ENCODE data around the gene DUSP12. TPM values are rescaled to one million over a fixed set of nuclear protein-coding genes. Genes with fewer than 3 reads are reported as not detected.
"Not testable (repeated sequence)": the region's sequence is repeated elsewhere in the genome, so short reads cannot be mapped to it uniquely, and the experiment has no call there.

The DUSP12 gene
- total RNA-seq, 1 donor from 2014 or later: 35.5 TPM

GRCh38 chr1:161719325-161719611, 30.3 kb upstream of the DUSP12 start:
- H3K9ac ChIP-seq (ENCODE audit: low read depth in 1 of 3, low read length in 3 of 3): no peak overlapping the region
- H3K36me3 ChIP-seq (ENCODE audit: control insufficient read depth in 3 of 3, insufficient read depth in 3 of 3, low read length in 3 of 3): no peaks in the 10 kb centered on the region
- H3K4me3 ChIP-seq (ENCODE audit: low read length in 3 of 3): no peak overlapping the region
- no peaks in the 10 kb centered on the region for H3K4me1 ChIP-seq (ENCODE audit: control insufficient read depth in 3 of 3, insufficient read depth in 3 of 3, low read length in 3 of 3)
- no peak overlapping the region for H3K27ac ChIP-seq (ENCODE audit: low read depth, low read length)
- no peaks in the 10 kb centered on the region for H3K9me3 ChIP-seq (ENCODE audit: control insufficient read depth in 3 of 3, low read length in 3 of 3)
- H3K27me3 ChIP-seq (ENCODE audit: control insufficient read depth in 3 of 3, insufficient read depth in 3 of 3, low read length in 3 of 3): peaks cover 11 to 18% (median 17%) of the 10 kb centered on the region in 3 donors

DNA sequence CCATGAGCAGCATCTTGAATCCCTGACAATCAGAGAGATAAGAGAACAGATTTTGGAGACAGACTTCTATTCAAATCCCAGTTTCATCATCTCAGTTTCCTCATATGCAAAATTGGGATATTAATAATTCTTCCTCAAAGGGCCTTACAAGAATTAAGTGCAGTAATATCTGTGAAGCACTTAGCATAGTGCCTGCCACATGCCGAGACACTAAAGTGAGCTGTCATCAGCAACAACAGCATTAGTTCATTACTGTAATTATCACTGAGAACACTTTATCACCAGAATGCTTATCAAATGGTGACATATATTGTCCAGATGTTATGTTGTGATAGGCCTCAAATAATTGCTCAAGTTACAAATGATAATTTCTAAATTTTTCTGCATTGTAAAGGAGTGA, 29.2 kb upstream of the DUSP12 start:
- peaks cover 11 to 26% (median 25%) of the 10 kb centered on the region in 3 donors for H3K27me3 ChIP-seq (ENCODE audit: control insufficient read depth in 3 of 3, insufficient read depth in 3 of 3, low read length in 3 of 3)
- H3K4me1 ChIP-seq (ENCODE audit: control insufficient read depth in 3 of 3, insufficient read depth in 3 of 3, low read length in 3 of 3): peaks cover 0 to 2% (median under 1%) of the 10 kb centered on the region in 3 donors
- H3K36me3 ChIP-seq (ENCODE audit: control insufficient read depth in 3 of 3, insufficient read depth in 3 of 3, low read length in 3 of 3): no peaks in the 10 kb centered on the region
- H3K4me3 ChIP-seq (ENCODE audit: low read length in 3 of 3): no peak overlapping the region
- no peaks in the 10 kb centered on the region for H3K9me3 ChIP-seq (ENCODE audit: control insufficient read depth in 3 of 3, low read length in 3 of 3)
- H3K27ac ChIP-seq (ENCODE audit: low read depth, low read length): no peak overlapping the region
- H3K9ac ChIP-seq (ENCODE audit: low read depth in 1 of 3, low read length in 3 of 3): no peak overlapping the region

DNA sequence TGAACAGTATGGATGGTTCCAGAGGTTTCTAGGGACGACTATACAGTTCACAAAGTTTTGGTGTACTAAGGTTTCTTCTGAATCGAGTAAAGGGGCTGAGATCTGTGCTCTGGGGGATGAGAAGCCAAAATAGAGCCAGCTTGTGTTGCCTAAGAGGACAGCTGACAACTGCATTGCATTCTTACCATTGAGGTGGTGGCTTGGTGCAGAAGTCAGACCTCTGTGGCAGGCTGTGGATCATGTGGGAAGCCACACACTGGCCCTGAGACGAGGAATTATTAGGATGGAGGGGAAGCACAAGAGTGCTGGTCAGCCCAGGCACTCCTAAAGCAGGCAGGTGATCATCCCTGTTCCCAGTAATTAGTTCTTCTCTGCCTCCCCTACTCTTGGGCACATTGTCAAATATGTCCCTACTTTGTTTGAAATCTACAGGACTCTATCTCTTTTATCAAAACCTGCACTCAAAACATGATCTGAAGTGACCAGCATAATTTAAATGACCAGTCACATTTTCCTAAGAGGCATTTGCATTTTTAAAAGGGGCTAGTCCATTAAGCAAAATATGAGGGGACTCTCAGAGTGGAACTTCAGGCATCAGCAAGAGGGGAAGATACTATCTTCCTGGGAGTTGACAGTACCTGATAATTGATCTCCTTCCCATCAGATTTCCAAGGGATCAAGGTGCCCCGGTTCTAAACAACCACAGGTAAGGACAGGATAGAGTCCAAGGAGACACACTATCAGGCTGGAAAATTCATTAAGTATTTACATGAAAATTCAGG, 28.4 kb upstream of the DUSP12 start, which contains the start of gene FCRLB:
Gene FCRLB, plus strand, starts transcription at position 589 of the 782 bp plus-strand sequence. CDS start 1,129 bp downstream, outside the sequence.
- Histone ChIP-seq H3K9ac (ENCODE audit: low read depth in 1 of 3, low read length in 3 of 3) (no peak within 1 kb of the TSS), H3K27me3 (ENCODE audit: control insufficient read depth in 3 of 3, insufficient read depth in 3 of 3, low read length in 3 of 3) (peaks cover 11 to 33% (median 32%) of the 10 kb centered on the region in 3 donors), H3K4me3 (ENCODE audit: low read length in 3 of 3) (no peak within 1 kb of the TSS), H3K36me3 (ENCODE audit: control insufficient read depth in 3 of 3, insufficient read depth in 3 of 3, low read length in 3 of 3) (no peaks in the 10 kb centered on the region), H3K9me3 (ENCODE audit: control insufficient read depth in 3 of 3, low read length in 3 of 3) (no peaks in the 10 kb centered on the region), H3K4me1 (ENCODE audit: control insufficient read depth in 3 of 3, insufficient read depth in 3 of 3, low read length in 3 of 3) (peaks cover 7 to 9% (median 7%) of the 10 kb centered on the region in 3 donors), H3K27ac (ENCODE audit: low read depth, low read length) (no peak within 1 kb of the TSS)

GRCh38 chr1:161721738-161722343, 27.7 kb upstream of the DUSP12 start:
- Histone ChIP-seq H3K27ac (ENCODE audit: low read depth, low read length) (no peak overlapping the region), H3K4me1 (ENCODE audit: control insufficient read depth in 3 of 3, insufficient read depth in 3 of 3, low read length in 3 of 3) (peaks cover 8 to 16% (median 8%) of the 10 kb centered on the region in 3 donors), H3K36me3 (ENCODE audit: control insufficient read depth in 3 of 3, insufficient read depth in 3 of 3, low read length in 3 of 3) (no peaks in the 10 kb centered on the region), H3K27me3 (ENCODE audit: control insufficient read depth in 3 of 3, insufficient read depth in 3 of 3, low read length in 3 of 3) (peaks cover 11 to 38% (median 36%) of the 10 kb centered on the region in 3 donors), H3K9ac (ENCODE audit: low read depth in 1 of 3, low read length in 3 of 3) (no peak overlapping the region), H3K4me3 (ENCODE audit: low read length in 3 of 3) (no peak overlapping the region), H3K9me3 (ENCODE audit: control insufficient read depth in 3 of 3, low read length in 3 of 3) (no peaks in the 10 kb centered on the region)

- Histone ChIP-seq H3K9ac (ENCODE audit: low read depth in 1 of 3, low read length in 3 of 3) (no peak overlapping the region), H3K9me3 (ENCODE audit: control insufficient read depth in 3 of 3, low read length in 3 of 3) (no peaks in the 10 kb centered on the region), H3K36me3 (ENCODE audit: control insufficient read depth in 3 of 3, insufficient read depth in 3 of 3, low read length in 3 of 3) (no peaks in the 10 kb centered on the region), H3K27ac (ENCODE audit: low read depth, low read length) (no peak overlapping the region), H3K4me3 (ENCODE audit: low read length in 3 of 3) (no peak overlapping the region), H3K4me1 (ENCODE audit: control insufficient read depth in 3 of 3, insufficient read depth in 3 of 3, low read length in 3 of 3) (peaks cover 8 to 19% (median 10%) of the 10 kb centered on the region in 3 donors), H3K27me3 (ENCODE audit: control insufficient read depth in 3 of 3, insufficient read depth in 3 of 3, low read length in 3 of 3) (peaks cover 11 to 40% (median 37%) of the 10 kb centered on the region in 3 donors)
Observed at GRCh38 chr1:161722406-161722805, 27.2 kb upstream of the DUSP12 start.

- Histone ChIP-seq H3K27me3 (ENCODE audit: control insufficient read depth in 3 of 3, insufficient read depth in 3 of 3, low read length in 3 of 3) (peaks cover 11 to 43% (median 42%) of the 10 kb centered on the region in 3 donors), H3K9ac (ENCODE audit: low read depth in 1 of 3, low read length in 3 of 3) (no peak overlapping the region), H3K9me3 (ENCODE audit: control insufficient read depth in 3 of 3, low read length in 3 of 3) (no peaks in the 10 kb centered on the region), H3K4me1 (ENCODE audit: control insufficient read depth in 3 of 3, insufficient read depth in 3 of 3, low read length in 3 of 3) (peaks cover 8 to 22% (median 10%) of the 10 kb centered on the region in 3 donors), H3K27ac (ENCODE audit: low read depth, low read length) (no peak overlapping the region), H3K4me3 (ENCODE audit: low read length in 3 of 3) (no peak overlapping the region), H3K36me3 (ENCODE audit: control insufficient read depth in 3 of 3, insufficient read depth in 3 of 3, low read length in 3 of 3) (no peaks in the 10 kb centered on the region)
Observed at GRCh38 chr1:161723459-161724141, 26.0 kb upstream of the DUSP12 start.

GRCh38 chr1:161725258-161725907, 24.2 kb upstream of the DUSP12 start:
- Histone ChIP-seq H3K27me3 (ENCODE audit: control insufficient read depth in 3 of 3, insufficient read depth in 3 of 3, low read length in 3 of 3) (peaks cover 11 to 47% (median 43%) of the 10 kb centered on the region in 3 donors), H3K4me3 (ENCODE audit: low read length in 3 of 3) (peak overlapping the region; percentile 76 to 93 (median 83)), H3K4me1 (ENCODE audit: control insufficient read depth in 3 of 3, insufficient read depth in 3 of 3, low read length in 3 of 3) (peaks cover 8 to 22% (median 10%) of the 10 kb centered on the region in 3 donors), H3K9ac (ENCODE audit: low read depth in 1 of 3, low read length in 3 of 3) (peak overlapping the region; percentile 70 to 83 (median 71))
- H3K27ac ChIP-seq (ENCODE audit: low read depth, low read length); H3K9me3 ChIP-seq (ENCODE audit: control insufficient read depth in 3 of 3, low read length in 3 of 3); H3K36me3 ChIP-seq (ENCODE audit: control insufficient read depth in 3 of 3, insufficient read depth in 3 of 3, low read length in 3 of 3): not testable (repeated sequence)

DNA sequence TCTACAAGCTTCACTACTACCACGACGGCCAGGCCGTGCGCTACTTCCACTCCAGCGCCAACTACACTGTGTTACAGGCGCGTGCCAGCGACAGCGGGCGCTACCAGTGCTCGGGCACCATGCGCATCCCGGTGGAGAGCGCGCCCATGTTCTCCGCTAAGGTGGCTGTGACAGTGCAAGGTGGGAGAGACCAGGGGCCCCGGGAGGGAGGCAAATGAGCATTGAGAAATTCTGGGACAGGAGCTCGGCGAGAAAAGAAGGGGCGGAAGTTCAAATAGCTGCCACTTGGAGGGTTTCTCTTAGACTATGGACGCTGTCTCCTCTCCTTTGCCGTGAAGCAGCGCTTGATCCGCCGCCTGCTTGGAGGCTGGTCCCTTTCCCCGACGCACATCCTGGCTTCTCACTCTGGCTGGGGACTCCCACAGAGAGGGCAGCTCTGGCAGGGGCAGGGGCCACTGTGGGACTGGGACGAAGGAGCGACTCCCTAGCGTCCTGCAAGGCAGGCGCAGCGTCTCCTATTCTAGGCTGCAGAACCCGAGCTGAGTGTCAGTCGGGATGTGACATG, 23.6 kb upstream of the DUSP12 start:
- peak overlapping the region; percentile 70 to 83 (median 71) for H3K9ac ChIP-seq (ENCODE audit: low read depth in 1 of 3, low read length in 3 of 3)
- no peaks in the 10 kb centered on the region for H3K36me3 ChIP-seq (ENCODE audit: control insufficient read depth in 3 of 3, insufficient read depth in 3 of 3, low read length in 3 of 3)
- H3K4me3 ChIP-seq (ENCODE audit: low read length in 3 of 3): peak overlapping the region; percentile 76 to 93 (median 83)
- no peaks in the 10 kb centered on the region for H3K9me3 ChIP-seq (ENCODE audit: control insufficient read depth in 3 of 3, low read length in 3 of 3)
- H3K27ac ChIP-seq (ENCODE audit: low read depth, low read length): peak overlapping the region; percentile 60
- peaks cover 11 to 47% (median 42%) of the 10 kb centered on the region in 3 donors for H3K27me3 ChIP-seq (ENCODE audit: control insufficient read depth in 3 of 3, insufficient read depth in 3 of 3, low read length in 3 of 3)
- peaks cover 8 to 22% (median 10%) of the 10 kb centered on the region in 3 donors for H3K4me1 ChIP-seq (ENCODE audit: control insufficient read depth in 3 of 3, insufficient read depth in 3 of 3, low read length in 3 of 3)

- Histone ChIP-seq H3K27ac (ENCODE audit: low read depth, low read length) (peak overlapping the region; percentile 68), H3K4me3 (ENCODE audit: low read length in 3 of 3) (peak overlapping the region; percentile 76 to 93 (median 83)), H3K9ac (ENCODE audit: low read depth in 1 of 3, low read length in 3 of 3) (peak overlapping the region; percentile 70 to 83 (median 79)), H3K27me3 (ENCODE audit: control insufficient read depth in 3 of 3, insufficient read depth in 3 of 3, low read length in 3 of 3) (peaks cover 11 to 47% (median 41%) of the 10 kb centered on the region in 3 donors), H3K36me3 (ENCODE audit: control insufficient read depth in 3 of 3, insufficient read depth in 3 of 3, low read length in 3 of 3) (no peaks in the 10 kb centered on the region), H3K9me3 (ENCODE audit: control insufficient read depth in 3 of 3, low read length in 3 of 3) (no peaks in the 10 kb centered on the region), H3K4me1 (ENCODE audit: control insufficient read depth in 3 of 3, insufficient read depth in 3 of 3, low read length in 3 of 3) (peaks cover 8 to 22% (median 10%) of the 10 kb centered on the region in 3 donors)
Observed at GRCh38 chr1:161726473-161727255, 22.9 kb upstream of the DUSP12 start.

Data from skeletal muscle tissue (tissue), 4 donors.